ENCODE measurements around the gene COQ10B.
"Not testable (repeated sequence)": the region's sequence is repeated elsewhere in the genome, so short reads cannot be mapped to it uniquely, and the experiment has no call there.

DNA sequence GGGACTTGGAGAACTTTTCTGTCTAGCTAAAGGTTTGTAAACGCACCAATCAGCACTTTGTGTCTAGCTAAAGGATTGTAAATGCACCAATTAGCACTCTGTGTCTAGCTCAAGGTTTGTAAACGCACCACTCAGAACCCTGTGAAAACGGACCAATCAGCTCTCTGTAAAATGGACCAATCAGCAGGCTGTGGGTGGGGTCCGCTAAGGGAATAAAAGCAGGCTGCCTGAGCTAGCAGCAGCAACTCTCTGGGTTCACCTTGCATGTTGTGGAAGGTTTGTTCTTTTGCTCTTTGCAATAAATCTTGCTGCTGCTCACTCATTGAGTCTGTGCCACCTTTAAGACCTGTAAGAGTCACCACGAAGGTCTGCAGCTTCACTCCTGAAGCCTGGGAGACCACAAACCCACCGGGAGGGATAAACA, 2.4 kb upstream of the COQ10B start:
- TF ChIP-seq, protein P1, sequence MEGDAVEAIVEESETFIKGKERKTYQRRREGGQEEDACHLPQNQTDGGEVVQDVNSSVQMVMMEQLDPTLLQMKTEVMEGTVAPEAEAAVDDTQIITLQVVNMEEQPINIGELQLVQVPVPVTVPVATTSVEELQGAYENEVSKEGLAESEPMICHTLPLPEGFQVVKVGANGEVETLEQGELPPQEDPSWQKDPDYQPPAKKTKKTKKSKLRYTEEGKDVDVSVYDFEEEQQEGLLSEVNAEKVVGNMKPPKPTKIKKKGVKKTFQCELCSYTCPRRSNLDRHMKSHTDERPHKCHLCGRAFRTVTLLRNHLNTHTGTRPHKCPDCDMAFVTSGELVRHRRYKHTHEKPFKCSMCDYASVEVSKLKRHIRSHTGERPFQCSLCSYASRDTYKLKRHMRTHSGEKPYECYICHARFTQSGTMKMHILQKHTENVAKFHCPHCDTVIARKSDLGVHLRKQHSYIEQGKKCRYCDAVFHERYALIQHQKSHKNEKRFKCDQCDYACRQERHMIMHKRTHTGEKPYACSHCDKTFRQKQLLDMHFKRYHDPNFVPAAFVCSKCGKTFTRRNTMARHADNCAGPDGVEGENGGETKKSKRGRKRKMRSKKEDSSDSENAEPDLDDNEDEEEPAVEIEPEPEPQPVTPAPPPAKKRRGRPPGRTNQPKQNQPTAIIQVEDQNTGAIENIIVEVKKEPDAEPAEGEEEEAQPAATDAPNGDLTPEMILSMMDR (IDR thresholded peaks at IDR 0.05; ENCODE audit: low read length): not testable (repeated sequence)
- TF ChIP-seq EZH2 (IDR thresholded peaks at IDR 0.05; ENCODE audit: borderline replicate concordance, low read length): not testable (repeated sequence)
